HG03039 (cell line): Measurements from ENCODE around the gene IGF1R.

Experiments
- ATAC-seq: cut with Tn5 transposase; IDR thresholded peaks from one replicate; pipeline ENCODE4 v1.9.1; 2021; ENCODE audit warnings: mild to moderate bottlenecking, moderate library complexity; ENCODE audit not compliant: unreplicated experiment

The IGF1R gene

DNA sequence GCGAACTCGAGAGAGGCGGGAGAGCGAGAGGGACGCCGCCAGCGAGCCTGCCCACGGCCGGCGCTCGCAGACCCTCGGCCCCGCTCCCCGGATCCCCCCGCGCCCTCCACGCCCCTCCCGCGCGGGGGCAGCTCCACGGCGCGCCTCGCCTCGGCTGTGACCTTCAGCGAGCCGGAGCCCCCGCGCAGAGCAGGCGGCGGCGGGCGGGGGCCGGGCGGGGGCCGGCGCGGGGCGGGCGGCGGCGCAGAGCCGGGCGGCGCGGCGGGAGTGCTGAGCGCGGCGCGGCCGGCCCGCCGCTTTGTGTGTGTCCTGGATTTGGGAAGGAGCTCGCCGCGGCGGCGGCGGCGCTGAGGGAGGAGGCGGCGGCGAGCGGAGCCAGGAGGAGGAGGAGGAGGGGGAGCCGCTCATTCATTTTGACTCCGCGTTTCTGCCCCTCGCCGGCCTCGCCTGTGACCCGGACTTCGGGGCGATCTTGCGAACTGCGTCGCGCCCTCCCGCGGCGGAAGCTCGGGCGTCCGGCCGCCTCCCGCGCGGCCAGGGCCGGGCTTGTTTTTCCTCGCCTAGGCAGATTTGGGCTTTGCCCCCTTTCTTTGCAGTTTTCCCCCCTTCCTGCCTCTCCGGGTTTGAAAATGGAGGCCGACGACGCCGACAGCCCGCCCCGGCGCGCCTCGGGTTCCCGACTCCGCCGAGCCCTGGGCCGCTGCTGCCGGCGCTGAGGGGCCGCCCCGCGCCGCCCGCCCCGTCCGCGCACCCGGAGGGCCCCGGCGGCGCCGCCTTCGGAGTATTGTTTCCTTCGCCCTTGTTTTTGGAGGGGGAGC is 524 bp downstream of the IGF1R start:
- ATAC-seq = peak; percentile 20

GRCh38 chr15:98649472-98650416 is 1.4 kb downstream of the IGF1R start:
- no peak for ATAC-seq

DNA sequence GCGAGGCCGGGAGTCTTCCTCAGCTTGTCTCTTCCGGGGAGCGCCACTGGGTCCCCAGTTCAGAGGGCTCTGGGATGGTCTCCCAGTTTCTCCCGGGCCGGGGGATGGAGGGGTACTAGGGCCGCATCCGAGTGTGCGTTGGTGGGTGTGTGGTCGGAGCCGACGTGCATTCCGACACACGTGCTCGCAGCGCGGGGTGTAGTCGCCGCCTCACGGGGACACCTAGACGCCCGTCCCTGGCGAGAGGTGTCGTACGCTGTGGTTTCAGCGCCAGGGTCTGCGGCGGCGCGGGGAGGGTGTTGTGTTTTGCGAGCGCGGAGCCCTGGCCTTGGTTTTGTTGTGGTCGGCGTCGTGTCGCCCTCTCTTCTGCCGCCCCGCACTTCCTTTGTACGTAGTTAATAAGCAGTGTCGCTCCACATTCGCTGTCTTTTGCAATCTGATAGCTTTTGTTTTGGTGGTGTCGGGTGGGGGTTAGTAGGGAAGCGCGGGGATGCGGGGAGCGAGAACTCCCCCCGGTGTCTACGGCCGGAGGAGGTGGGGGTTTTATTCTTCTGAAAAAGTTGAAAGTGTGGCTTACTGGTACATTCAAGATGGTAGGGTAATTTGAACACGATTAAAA is 2.2 kb downstream of the IGF1R start:
- ATAC-seq = no peak

DNA sequence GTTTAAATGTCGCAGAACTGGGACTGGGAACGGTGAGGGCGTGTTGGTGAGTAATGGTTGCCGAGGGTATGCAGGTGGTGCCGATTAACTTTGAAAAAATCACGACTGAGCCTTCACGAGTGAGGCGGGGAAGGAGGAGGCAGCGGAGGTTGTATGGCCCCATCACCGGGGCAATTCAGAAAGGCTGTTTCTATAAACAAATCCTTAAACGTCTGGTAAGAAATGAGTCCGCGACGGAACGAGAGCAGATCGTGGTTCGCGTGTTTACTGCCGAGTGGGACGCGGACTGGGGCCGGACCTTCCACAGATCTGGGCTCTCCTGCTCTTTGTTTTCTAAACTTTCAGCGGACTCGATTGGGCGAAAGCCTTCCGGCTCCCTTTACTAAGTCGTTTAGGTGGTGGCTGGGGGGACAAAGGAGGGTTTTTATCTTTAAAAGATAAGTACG is 2.7 kb downstream of the IGF1R start:
- ATAC-seq = no peak

GRCh38 chr15:98651581-98652220 is 3.4 kb downstream of the IGF1R start:
- no peak for ATAC-seq

GRCh38 chr15:98653686-98654085 is 5.3 kb downstream of the IGF1R start:
- no peak for ATAC-seq

GRCh38 chr15:98654790-98655360 is 6.5 kb downstream of the IGF1R start:
- ATAC-seq = no peak

DNA sequence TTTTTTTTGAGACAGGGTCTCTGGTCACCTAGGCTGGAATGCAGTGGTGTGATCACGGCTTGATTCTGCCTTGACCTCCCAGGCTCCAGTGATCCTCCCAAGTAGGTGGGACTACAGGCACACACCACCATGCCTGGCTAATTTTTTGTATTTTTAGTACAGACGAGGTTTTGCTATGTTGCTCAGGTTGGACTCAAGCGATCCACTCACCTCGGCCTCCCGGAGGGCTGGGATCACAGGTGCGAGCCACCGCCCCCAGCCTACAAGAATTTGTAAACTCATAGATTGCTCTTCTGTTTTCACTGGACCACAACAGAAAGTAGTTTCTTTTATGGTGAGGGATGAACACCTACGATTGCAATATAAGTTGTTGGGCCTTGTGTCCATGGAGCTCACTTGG is 7.4 kb downstream of the IGF1R start:
- ATAC-seq = no peak

- no peak for ATAC-seq
These were observed 9.4 kb downstream of the IGF1R start for GRCh38 chr15:98657721-98658120.

DNA sequence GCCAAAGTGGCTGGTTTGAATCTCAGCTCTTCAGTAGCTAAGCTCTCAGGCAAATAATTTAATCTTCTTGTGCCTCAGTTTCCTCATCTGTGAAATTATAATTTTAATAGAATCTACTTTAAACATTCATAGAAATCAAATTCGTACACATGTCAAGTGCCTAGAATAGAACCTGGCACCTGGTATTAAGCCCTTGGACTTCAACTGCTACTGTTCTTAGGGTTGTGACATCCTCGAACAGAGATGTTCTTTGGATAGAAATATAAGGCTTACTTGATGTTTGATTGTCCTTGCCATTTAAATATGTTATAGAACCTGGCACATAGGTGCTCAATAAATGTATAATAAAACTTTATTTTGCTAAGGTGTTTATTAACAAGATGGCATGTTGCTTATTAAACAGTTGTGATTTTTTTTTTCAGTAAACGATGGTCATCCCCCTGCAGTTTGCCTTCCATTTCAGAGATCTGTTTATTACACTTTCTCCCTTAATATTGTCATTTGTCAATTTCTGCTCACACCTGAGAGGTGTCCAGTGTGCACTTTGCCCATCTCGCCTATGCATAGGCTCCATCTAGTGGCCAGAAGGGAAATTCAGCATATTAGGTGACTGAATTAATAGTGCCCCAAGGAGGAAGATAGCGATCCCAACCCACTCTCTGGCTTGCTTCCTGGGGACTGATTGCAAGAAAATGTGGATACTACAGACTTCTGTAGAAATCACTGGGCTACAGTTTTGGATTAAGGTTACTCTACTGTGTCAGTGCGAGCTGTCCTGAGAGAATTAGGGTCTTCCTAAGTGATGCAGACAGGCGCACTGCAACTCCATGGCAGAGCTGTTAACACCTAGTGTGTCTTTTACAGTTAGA is 10.7 kb downstream of the IGF1R start:
- no peak for ATAC-seq

DNA sequence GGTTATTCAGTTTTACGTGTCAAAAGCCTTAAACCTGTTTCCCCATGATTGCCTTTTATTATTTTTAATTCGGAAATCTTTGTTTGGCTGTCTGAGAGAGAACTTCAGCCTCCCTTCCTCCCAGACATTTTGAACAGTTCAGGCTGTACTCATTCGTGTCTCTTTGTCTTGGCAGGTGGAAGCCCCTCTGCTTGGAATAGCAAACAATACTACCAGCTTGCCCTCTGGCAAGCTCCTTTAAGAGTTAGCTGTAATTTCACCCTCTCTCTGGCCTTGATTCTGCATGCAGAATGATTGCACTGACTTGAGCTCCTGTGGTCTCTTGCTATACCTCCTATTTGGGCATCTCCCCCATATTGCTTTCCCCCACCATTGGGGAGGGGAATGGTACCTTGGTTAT is 11.7 kb downstream of the IGF1R start:
- ATAC-seq = no peak

DNA sequence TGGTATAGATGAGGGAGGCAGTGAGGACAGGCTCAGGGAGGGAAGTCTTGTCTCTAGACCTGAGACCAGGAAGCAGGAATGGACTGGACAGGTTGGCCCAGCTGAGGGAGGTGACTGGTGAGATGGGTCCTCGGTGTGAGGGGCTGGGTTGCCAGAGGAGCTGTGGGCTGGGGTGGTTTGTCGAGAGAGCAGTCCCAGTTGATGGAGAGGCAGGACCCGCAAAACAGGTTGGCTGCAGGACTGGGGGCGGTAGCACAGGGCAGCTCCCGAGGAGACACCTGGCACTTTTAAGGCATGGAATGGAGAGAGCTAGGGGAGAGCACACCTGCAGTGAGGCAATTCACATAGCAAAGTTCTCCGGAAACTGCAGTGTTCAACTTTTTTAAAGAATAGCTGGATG is 14.7 kb downstream of the IGF1R start:
- ATAC-seq = no peak

- no peak for ATAC-seq
These were observed 15.3 kb downstream of the IGF1R start for GRCh38 chr15:98663606-98664005.

DNA sequence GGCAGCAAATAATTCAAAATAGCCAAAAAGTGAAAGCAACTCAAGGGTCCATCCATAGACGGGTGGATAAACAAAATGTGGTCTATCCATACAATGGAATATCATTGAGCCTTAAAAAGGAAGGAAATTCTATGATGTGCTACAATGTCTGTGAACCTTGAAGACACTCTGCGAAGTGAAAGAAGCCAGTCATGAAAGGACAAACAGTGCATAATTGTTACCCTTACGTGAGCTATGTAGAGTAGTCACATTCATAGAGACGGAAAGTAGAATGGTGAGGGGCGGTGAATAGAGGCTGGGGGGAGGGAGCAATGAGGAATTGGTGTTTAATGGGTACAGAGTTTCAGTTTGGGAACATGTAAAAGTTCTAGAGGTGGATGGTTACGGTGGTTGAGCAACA is 18.1 kb downstream of the IGF1R start:
- ATAC-seq = no peak

DNA sequence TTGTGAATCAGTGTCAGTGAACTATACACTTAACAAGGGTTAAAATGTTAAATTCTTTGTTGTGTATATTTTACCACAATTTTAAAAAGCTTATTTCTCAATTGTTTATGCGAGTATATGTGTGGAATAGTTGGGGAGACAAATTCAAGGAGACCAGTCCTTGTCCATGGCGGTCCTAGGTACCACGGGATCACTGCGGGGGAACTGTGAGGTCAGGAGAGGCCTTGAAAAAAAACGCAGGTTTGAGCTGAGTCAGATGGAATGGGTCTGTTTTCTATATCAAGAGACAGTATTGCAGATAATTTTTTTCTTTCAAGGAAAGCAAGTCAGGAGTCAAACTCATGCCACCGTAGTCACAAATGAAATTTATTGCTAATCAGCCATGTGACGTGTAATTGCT is 18.5 kb downstream of the IGF1R start:
- ATAC-seq = no peak

GRCh38 chr15:98667521-98668179 is 19.3 kb downstream of the IGF1R start:
- ATAC-seq = no peak

DNA sequence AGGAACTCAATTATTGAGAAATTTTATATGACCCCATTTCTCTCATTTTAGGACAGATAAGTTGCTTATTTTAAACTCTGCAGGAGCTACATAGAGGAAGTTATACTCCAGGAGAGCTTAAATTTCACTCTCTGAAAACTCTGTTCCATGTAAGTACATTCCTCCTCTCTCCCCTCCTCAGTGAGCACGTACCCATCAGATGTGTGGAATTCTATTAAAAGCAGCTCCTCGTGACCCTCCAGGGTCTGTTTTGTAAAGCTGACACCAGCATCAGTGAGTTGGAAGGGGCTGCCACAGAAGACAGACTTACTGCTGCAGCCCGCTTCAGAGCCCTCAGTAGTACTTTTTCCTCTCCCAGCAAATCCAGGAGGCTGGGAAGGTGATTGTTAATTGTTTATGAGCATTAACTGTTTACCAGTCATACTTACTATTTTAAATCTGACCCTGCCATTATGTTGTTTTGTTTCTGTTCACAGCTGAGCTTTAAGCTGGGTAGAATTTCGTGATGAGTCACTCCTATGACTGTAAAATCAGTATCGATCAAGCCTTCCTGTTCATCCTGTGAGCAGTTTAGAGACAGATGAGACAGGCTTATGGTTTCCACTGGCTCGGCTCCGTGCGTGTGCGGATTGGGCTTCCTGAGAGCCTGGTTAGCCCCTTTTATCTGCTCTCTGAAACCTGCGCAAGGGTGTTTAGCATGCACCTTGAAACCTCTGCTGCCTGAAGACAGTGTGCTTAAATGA is 20.4 kb downstream of the IGF1R start:
- no peak for ATAC-seq

DNA sequence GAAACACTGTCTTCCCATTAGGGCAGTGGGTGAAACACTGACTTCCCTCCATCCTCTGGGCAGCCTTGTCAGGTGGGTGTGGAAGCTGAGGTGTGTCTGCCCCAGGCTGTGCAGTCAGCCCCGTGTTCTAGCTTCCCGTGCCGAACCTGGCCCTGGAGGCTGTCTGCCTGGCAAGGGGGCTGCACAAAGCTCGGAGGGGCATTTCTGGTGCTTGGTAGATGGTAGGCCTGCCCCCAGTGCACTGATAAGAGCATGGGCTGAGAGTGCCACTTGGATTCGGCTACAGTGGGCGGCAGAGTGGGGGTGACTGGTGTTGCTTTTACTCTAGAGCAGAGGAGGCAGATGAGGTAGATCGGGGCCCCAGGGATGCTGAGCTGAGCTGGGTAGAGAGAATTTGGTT is 21.3 kb downstream of the IGF1R start:
- no peak for ATAC-seq
